ENCODE data around the gene CREM. TPM values are rescaled to one million over a fixed set of nuclear protein-coding genes. Genes with fewer than 3 reads are reported as not detected.

The CREM gene
- total RNA-seq, 1 experiment from 2014 or later: 20.0 TPM

GRCh38 chr10:35217455-35217854, 90.8 kb downstream of the CREM start:
- H4K20me1 ChIP-seq (ENCODE audit: control insufficient read depth, insufficient read depth, insufficient read length): no peaks in the 10 kb centered on the region
- H3K23me2 ChIP-seq (ENCODE audit: insufficient read length, low read depth, low read length, poor library complexity, severe bottlenecking): no peaks in the 10 kb centered on the region
- H3K56ac ChIP-seq (ENCODE audit: insufficient read length, low read depth, low read length): no peak overlapping the region
- no peak overlapping the region for H2AFZ ChIP-seq (ENCODE audit: low read length)
- no peaks in the 10 kb centered on the region for H3K79me2 ChIP-seq (ENCODE audit: insufficient read depth, low read length)
- H3K79me1 ChIP-seq (ENCODE audit: insufficient read depth, low read depth, low read length, poor library complexity, severe bottlenecking): no peaks in the 10 kb centered on the region
- H2BK120ac ChIP-seq (ENCODE audit: low read depth, low read length, poor library complexity, severe bottlenecking): no peak overlapping the region
- H2BK15ac ChIP-seq (ENCODE audit: low read depth, low read length): no peak overlapping the region; the same call in 1 of the 2 replicates
- H4K5ac ChIP-seq (ENCODE audit: insufficient read length, low read depth, low read length): no peak overlapping the region
- no peak overlapping the region for H4K8ac ChIP-seq (replicated peaks; ENCODE audit: insufficient read length, low read depth, low read length)
- Mint-ChIP-seq H3K27me3 (ENCODE audit: low read depth) (no peaks in the 10 kb centered on the region), H3K36me3 (ENCODE audit: insufficient read depth in 1 of 3, low read depth in 3 of 3) (no peaks in the 10 kb centered on the region), H3K9me3 (no peaks in the 10 kb centered on the region), H3K27ac (no peak overlapping the region), H3K4me3 (no peak overlapping the region), H3K4me1 (peaks cover 10% of the 10 kb centered on the region in 2 experiments)
- no peak overlapping the region for H3K23ac ChIP-seq (ENCODE audit: insufficient read length, low read depth, low read length)
- DNase-seq: no peak
- no CpG with 5 or more reads among the region's 5 CpGs for WGBS (ENCODE audit: extremely low coverage, insufficient read length, low lambda C conversion rate)
- H3T11ph ChIP-seq (ENCODE audit: low read length): no peak overlapping the region
- no peak overlapping the region for H4K91ac ChIP-seq (ENCODE audit: insufficient read length, low read depth, low read length)
- H3K27ac ChIP-seq (ENCODE audit: insufficient read length, low read depth, low read length): no peak overlapping the region
- no peaks in the 10 kb centered on the region; the same call in 1 of the 2 replicates for H3K4me1 ChIP-seq (ENCODE audit: insufficient read depth, low read length)
- no peak overlapping the region for H3K4me2 ChIP-seq (ENCODE audit: insufficient read depth, insufficient read length, low read length)
- H2BK20ac ChIP-seq (ENCODE audit: low read depth, low read length, poor library complexity, severe bottlenecking): no peak overlapping the region
- no peak overlapping the region for H2AK5ac ChIP-seq (ENCODE audit: insufficient read length, low read length)
- no peak overlapping the region for H3K4ac ChIP-seq (ENCODE audit: low read depth, low read length)
- H3K9ac ChIP-seq (ENCODE audit: extremely low read depth, insufficient read length, low read length): no peak overlapping the region
- H3K18ac ChIP-seq (ENCODE audit: insufficient read length, low read depth, low read length): no peak overlapping the region
- H3K27me3 ChIP-seq (ENCODE audit: insufficient read depth, low read length): no peaks in the 10 kb centered on the region
- no peak overlapping the region for H3K14ac ChIP-seq (ENCODE audit: insufficient read depth, low read length)
- H3K9me3 ChIP-seq (ENCODE audit: control insufficient read depth, low read depth, low read length): no peaks in the 10 kb centered on the region
- no peak for TF ChIP-seq CTCF (conservative IDR thresholded peaks at IDR 0.05)
- H2BK5ac ChIP-seq (ENCODE audit: insufficient read length, low read length): no peak overlapping the region
- no peak overlapping the region for H2BK12ac ChIP-seq (ENCODE audit: insufficient read length, low read depth, low read length)
